HL-60 (cell line): ENCODE data around the gene FBRS.

Source experiments
- DNase-seq, 2 experiments: peaks; one replicate each; pipeline ENCODE4 v3.0.0-alpha.2; 2010 to 2020; ENCODE audit warnings: low read depth in 1 of 2, low spot score in 1 of 2
- H3K27ac ChIP-seq: fragments of 250-450 bp; sonication (Bioruptor Pico); replicated peaks from 2 replicates; pipeline ENCODE4 v1.5.1; 2020; ENCODE audit warnings: mild to moderate bottlenecking, moderate library complexity
- H3K27me3 ChIP-seq: fragments of 250-450 bp; sonication (Bioruptor Pico); 2 replicates; pipeline ENCODE4 v1.5.1; 2021; ENCODE audit warnings: mild to moderate bottlenecking, moderate library complexity; ENCODE audit not compliant: insufficient read depth, poor library complexity, severe bottlenecking
- H3K4me3 ChIP-seq: replicated peaks from 2 replicates; pipeline ENCODE4 v1.5.1; 2011; ENCODE audit warnings: mild to moderate bottlenecking, control low read depth, low read length; ENCODE audit not compliant: insufficient read depth
- CTCF ChIP-seq: IDR thresholded peaks from one replicate; pipeline ENCODE4 v1.5.1; 2011; ENCODE audit warnings: low read length, control low read depth, inconsistent platforms; ENCODE audit not compliant: insufficient read depth
- GABPA ChIP-seq: IDR thresholded peaks from 2 replicates; pipeline ENCODE4 v1.6.1; 2012; ENCODE audit warnings: low read depth
- POLR2AphosphoS5 ChIP-seq: IDR thresholded peaks from 2 replicates; pipeline ENCODE4 v1.6.1; 2012; ENCODE audit warnings: low read depth
- REST ChIP-seq: IDR thresholded peaks from 2 replicates; pipeline ENCODE4 v1.6.1; 2012; ENCODE audit warnings: low read depth; ENCODE audit not compliant: insufficient replicate concordance
- SPI1 ChIP-seq: IDR thresholded peaks from 2 replicates; pipeline ENCODE4 v1.6.1; 2012; ENCODE audit warnings: low read depth, mild to moderate bottlenecking, borderline replicate concordance

Gene FBRS

GRCh38 chr16:30660424-30661261, 2.4 kb downstream of the FBRS start:
- Histone ChIP-seq H3K27ac (peak overlapping the region; percentile 68), H3K27me3 (no peaks in the 10 kb centered on the region), H3K4me3 (peak overlapping the region; percentile 63)
- DNase-seq = peak in 1 of 2 experiments; percentile 13
- no peak for TF ChIP-seq REST

GRCh38 chr16:30662449-30662848, 4.2 kb downstream of the FBRS start:
- Histone ChIP-seq H3K27me3 (no peaks in the 10 kb centered on the region), H3K4me3 (no peak overlapping the region), H3K27ac (no peak overlapping the region)
- no peak for DNase-seq
- no peak for TF ChIP-seq SPI1

GRCh38 chr16:30663038-30663437, 4.8 kb downstream of the FBRS start:
- Histone ChIP-seq H3K4me3 (no peak overlapping the region), H3K27ac (no peak overlapping the region), H3K27me3 (no peaks in the 10 kb centered on the region)
- no peak for DNase-seq
- TF ChIP-seq REST = no peak
- TF ChIP-seq GABPA = no peak
- TF ChIP-seq SPI1 = no peak
- TF ChIP-seq POLR2AphosphoS5 = no peak
- no peak for TF ChIP-seq CTCF

- Histone ChIP-seq H3K27me3 (no peaks in the 10 kb centered on the region), H3K4me3 (no peak overlapping the region), H3K27ac (no peak overlapping the region)
- no peak for DNase-seq
- no peak for TF ChIP-seq SPI1
- no peak for TF ChIP-seq CTCF
- no peak for TF ChIP-seq POLR2AphosphoS5
- no peak for TF ChIP-seq GABPA
- TF ChIP-seq REST = no peak
Measured at GRCh38 chr16:30663820-30664219, 5.6 kb downstream of the FBRS start.
